Keratinocyte (primary cell): ENCODE data around the gene NES. TPM values are rescaled to one million over a fixed set of nuclear protein-coding genes. Genes with fewer than 3 reads are reported as not detected.

Experiments
- DNase-seq: peaks from one replicate; pipeline ENCODE4 v3.0.0-alpha.2; 2011; ENCODE audit warnings: low read depth, missing footprints, low spot score
- FAIRE-seq: peaks from 2 replicates; lab custom pipeline; 2011; peaks lifted over from hg19 to GRCh38; lab: Jason Lieb, UNC
- H2AFZ ChIP-seq: 2 replicates; pipeline ENCODE4 v1.6.0; 2012; ENCODE audit warnings: low read length, control low read depth, inconsistent platforms; ENCODE audit not compliant: control insufficient read depth
- H3K27ac ChIP-seq: 2 replicates; pipeline ENCODE4 v1.5.1; 2011; ENCODE audit warnings: low read length; ENCODE audit not compliant: control insufficient read depth, insufficient read depth
- H3K27me3 ChIP-seq: 3 replicates; pipeline ENCODE4 v1.6.0; 2011; ENCODE audit warnings: low read length; ENCODE audit not compliant: control insufficient read depth, insufficient read depth; ENCODE audit errors: extremely low read depth
- H3K36me3 ChIP-seq, 2 experiments: 2 replicates in 1 of 2; 3 replicates in 1 of 2; pipeline ENCODE4 v1.5.1; 2011; ENCODE audit warnings: low read length in 2 of 2, mild to moderate bottlenecking in 1 of 2; ENCODE audit not compliant: control insufficient read depth in 2 of 2, insufficient read depth in 2 of 2; ENCODE audit errors: extremely low read depth in 1 of 2
- H3K4me1 ChIP-seq: 3 replicates; pipeline ENCODE4 v1.5.1; 2011; ENCODE audit warnings: low read length; ENCODE audit not compliant: control insufficient read depth, insufficient read depth; ENCODE audit errors: extremely low read depth
- H3K4me2 ChIP-seq: 3 replicates; pipeline ENCODE4 v1.6.0; 2011; ENCODE audit warnings: low read depth, low read length; ENCODE audit not compliant: control insufficient read depth, insufficient read depth; ENCODE audit errors: extremely low read depth
- H3K4me3 ChIP-seq, 3 experiments: fragments of 200-600 bp in 1 of 3; sonication (generic) in 1 of 3; 2 replicates in 2 of 3; 3 replicates in 1 of 3; pipeline ENCODE4 v1.5.1; 2011 to 2016; ENCODE audit warnings: low read length in 3 of 3, mild to moderate bottlenecking in 3 of 3, control low read depth in 2 of 3, inconsistent platforms in 1 of 3, low read depth in 1 of 3, mixed read lengths in 1 of 3, mixed run types in 1 of 3, moderate library complexity in 1 of 3; ENCODE audit not compliant: control insufficient read depth in 2 of 3, insufficient read depth in 2 of 3; ENCODE audit errors: extremely low read depth in 1 of 3
- H3K79me2 ChIP-seq: 2 replicates; pipeline ENCODE4 v1.6.0; 2012; ENCODE audit warnings: low read length; ENCODE audit not compliant: control insufficient read depth, insufficient read depth
- H3K9ac ChIP-seq: 3 replicates; pipeline ENCODE4 v1.6.0; 2011; ENCODE audit warnings: low read length; ENCODE audit not compliant: control insufficient read depth, insufficient read depth; ENCODE audit errors: extremely low read depth
- H3K9me1 ChIP-seq: 3 replicates; pipeline ENCODE4 v1.6.0; 2011; ENCODE audit warnings: low read length; ENCODE audit not compliant: control insufficient read depth, insufficient read depth; ENCODE audit errors: extremely low read depth
- H3K9me3 ChIP-seq: 2 replicates; pipeline ENCODE4 v1.5.1; 2012; ENCODE audit warnings: low read depth, low read length; ENCODE audit not compliant: control insufficient read depth
- H4K20me1 ChIP-seq: 3 replicates; pipeline ENCODE4 v1.6.0; 2011; ENCODE audit warnings: low read length; ENCODE audit not compliant: control insufficient read depth, insufficient read depth; ENCODE audit errors: extremely low read depth
- CTCF ChIP-seq, 3 experiments: IDR thresholded peaks in 1 of 3; conservative IDR thresholded peaks in 1 of 3; optimal IDR thresholded peaks in 1 of 3; 2 replicates in 2 of 3; 3 replicates in 1 of 3; pipeline versions ENCODE3 to v1.5.1; 2011; ENCODE audit warnings: low read length in 3 of 3, mild to moderate bottlenecking in 3 of 3, moderate library complexity in 2 of 3, control low read depth in 1 of 3, inconsistent platforms in 1 of 3; ENCODE audit not compliant: insufficient read depth in 2 of 3; ENCODE audit errors: extremely low read depth in 1 of 3
- EZH2 ChIP-seq: IDR thresholded peaks from one replicate; pipeline ENCODE4 v1.6.1; 2012; ENCODE audit warnings: inconsistent platforms, mild to moderate bottlenecking, low read length, moderate library complexity
- dilution Hi-C: fragments of 300-500 bp; cut with MboI; formaldehyde crosslinking; loops from one replicate; pipeline ENCODE4 v1.7.0; 2020; ENCODE audit warnings: low sequenced_read_pairs; ENCODE audit not compliant: extremely low pct_ligation_motif_present
- polyA plus RNA-seq, 5 experiments: library from polyadenylated mRNA; depleted of rRNA in 3 of 5; stranded (reverse) in 3 of 5; stranded (forward) in 1 of 5; unstranded in 1 of 5; fragments of >200 nt; gene quantifications; 1 replicate in 1 of 5; 2 replicates in 3 of 5; 3 replicates in 1 of 5; pipeline versions ENCODE4 v1.2.1 to v1.2.3, GENCODE V29; 2011 to 2012; ENCODE audit warnings: missing spikeins in 2 of 5, low read depth in 1 of 5, low replicate concordance in 1 of 5

NES gene
- polyA plus RNA-seq, 1 donor (not counting 4 experiments of a cell fraction or from before 2014, with no cell fraction given) = not detected

GRCh38 chr1:156703741-156704140, 26.5 kb upstream of the NES start:
- TF ChIP-seq EZH2 (no peak), CTCF (optimal IDR thresholded peaks at IDR 0.05 in 1 of 3, IDR thresholded peaks at IDR 0.05 in 1 of 3, conservative IDR thresholded peaks at IDR 0.05 in 1 of 3; ENCODE audit: extremely low read depth in 1 of 3, insufficient read depth in 2 of 3, low read length in 3 of 3) (no peak)
- H2AFZ ChIP-seq = no peak overlapping the region
- DNase-seq (no peak), FAIRE-seq (no peak)
- dilution Hi-C loops = no loop called here
- H3K9me3 ChIP-seq = no peaks in the 10 kb centered on the region
- no peak overlapping the region for H3K4me2 ChIP-seq
- H3K4me3 ChIP-seq = no peak overlapping the region
- no peak overlapping the region for H3K27ac ChIP-seq
- H3K9ac ChIP-seq = no peak overlapping the region
- H3K9me1 ChIP-seq = no peaks in the 10 kb centered on the region
- no peaks in the 10 kb centered on the region for H3K36me3 ChIP-seq
- H3K4me1 ChIP-seq = peaks cover 20% of the 10 kb centered on the region
- no peaks in the 10 kb centered on the region for H4K20me1 ChIP-seq
- no peaks in the 10 kb centered on the region for H3K79me2 ChIP-seq
- H3K27me3 ChIP-seq = peaks cover 20% of the 10 kb centered on the region

- Histone ChIP-seq H3K4me2 (no peak overlapping the region), H3K9ac (no peak overlapping the region), H3K4me3 (no peak overlapping the region), H3K79me2 (no peaks in the 10 kb centered on the region), H3K4me1 (peaks cover 20% of the 10 kb centered on the region), H3K9me3 (no peaks in the 10 kb centered on the region), H4K20me1 (no peaks in the 10 kb centered on the region), H3K27ac (no peak overlapping the region), H3K36me3 (no peaks in the 10 kb centered on the region), H3K9me1 (no peaks in the 10 kb centered on the region), H2AFZ (no peak overlapping the region), H3K27me3 (peaks cover 20% of the 10 kb centered on the region)
- TF ChIP-seq CTCF (optimal IDR thresholded peaks at IDR 0.05 in 1 of 3, IDR thresholded peaks at IDR 0.05 in 1 of 3, conservative IDR thresholded peaks at IDR 0.05 in 1 of 3; ENCODE audit: extremely low read depth in 1 of 3, insufficient read depth in 2 of 3, low read length in 3 of 3) (no peak), EZH2 (no peak)
- dilution Hi-C loops = no loop called here
- no peak for FAIRE-seq
- DNase-seq = no peak
These were observed 26.1 kb upstream of the NES start for GRCh38 chr1:156703336-156703735.
